HG02763 (cell line): Measurements from ENCODE around the gene TIRAP.

Experiments
- ATAC-seq: cut with Tn5 transposase; IDR thresholded peaks from one replicate; pipeline ENCODE4 v1.9.1; 2021; ENCODE audit warnings: mild to moderate bottlenecking, moderate library complexity; ENCODE audit not compliant: unreplicated experiment

The TIRAP gene

GRCh38 chr11:126339863-126340434 lies 57.1 kb downstream of the TIRAP start:
- no peak for ATAC-seq

- no peak for ATAC-seq
Measured at GRCh38 chr11:126340960-126341606, 58.2 kb downstream of the TIRAP start.

DNA sequence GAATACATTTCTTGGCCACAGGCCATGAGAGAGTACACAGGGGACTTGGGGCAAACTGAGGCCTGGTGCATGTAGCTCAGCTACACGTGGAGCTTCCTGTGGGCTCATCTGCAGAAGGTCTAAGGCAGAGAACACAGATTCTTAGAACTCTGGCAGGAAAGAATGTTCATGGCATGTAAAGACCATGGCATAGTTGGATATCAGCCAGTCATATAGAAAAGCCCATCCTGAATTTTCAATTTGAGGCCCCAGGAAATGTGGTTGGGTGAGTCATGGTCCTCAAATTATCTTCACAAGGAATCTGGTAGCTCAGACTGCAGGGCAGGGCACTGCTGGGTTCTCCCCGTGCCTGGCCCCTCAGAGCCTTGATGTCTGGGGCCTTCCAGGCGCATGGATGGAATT lies 58.9 kb downstream of the TIRAP start:
- no peak for ATAC-seq

GRCh38 chr11:126343051-126343450 lies 60.2 kb downstream of the TIRAP start:
- ATAC-seq: no peak
